ENCODE measurements around the gene SUN1. TPM values are rescaled to one million over a fixed set of nuclear protein-coding genes. Genes with fewer than 3 reads are reported as not detected.

Gene SUN1
- total RNA-seq, 1 donor from 2014 or later: 111 TPM

- Histone ChIP-seq H3K27me3 (ENCODE audit: low read depth) (no peaks in the 10 kb centered on the region), H3K4me3 (no peak overlapping the region), H3K27ac (no peak overlapping the region), H3K9me3 (no peaks in the 10 kb centered on the region), H3K4me1 (peaks cover 18% of the 10 kb centered on the region), H3K36me3 (peaks cover 4% of the 10 kb centered on the region)
- DNase-seq: peak; percentile 32
- no peak for ATAC-seq
- intact Hi-C loops (cut with DNase I): no loop called here
- TF ChIP-seq CTCF (IDR thresholded peaks at IDR 0.05): no peak
These were observed 86.3 kb downstream of the SUN1 start for GRCh38 chr7:918441-919113.

- Histone ChIP-seq H3K4me1 (peaks cover 20% of the 10 kb centered on the region), H3K27me3 (ENCODE audit: low read depth) (no peaks in the 10 kb centered on the region), H3K9me3 (no peaks in the 10 kb centered on the region), H3K4me3 (no peak overlapping the region), H3K27ac (no peak overlapping the region), H3K36me3 (peaks cover 4% of the 10 kb centered on the region)
- intact Hi-C loops (cut with DNase I): no loop called here
- ATAC-seq (no peak), DNase-seq (peak; percentile 28)
- TF ChIP-seq CTCF (IDR thresholded peaks at IDR 0.05): no peak
These were observed 86.8 kb downstream of the SUN1 start for GRCh38 chr7:919114-919442.

- H3K27me3 ChIP-seq (ENCODE audit: low read depth): no peaks in the 10 kb centered on the region
- ATAC-seq (no peak), DNase-seq (peak; percentile 40)
- no peak overlapping the region for H3K4me3 ChIP-seq
- intact Hi-C loops (cut with DNase I): no loop called here
- H3K4me1 ChIP-seq: peaks cover 26% of the 10 kb centered on the region
- H3K27ac ChIP-seq: no peak overlapping the region
- peaks cover 4% of the 10 kb centered on the region for H3K36me3 ChIP-seq
- TF ChIP-seq CTCF (IDR thresholded peaks at IDR 0.05): no peak
- H3K9me3 ChIP-seq: no peaks in the 10 kb centered on the region
These were observed 87.7 kb downstream of the SUN1 start for GRCh38 chr7:919924-920341.

- Histone ChIP-seq H3K27me3 (ENCODE audit: low read depth) (no peaks in the 10 kb centered on the region), H3K27ac (no peak overlapping the region), H3K4me1 (peaks cover 27% of the 10 kb centered on the region), H3K36me3 (peaks cover 4% of the 10 kb centered on the region), H3K9me3 (no peaks in the 10 kb centered on the region), H3K4me3 (no peak overlapping the region)
- intact Hi-C loops (cut with DNase I): no loop called here
- ATAC-seq (no peak), DNase-seq (peak; percentile 41)
- TF ChIP-seq CTCF (IDR thresholded peaks at IDR 0.05): no peak
These were observed 88.2 kb downstream of the SUN1 start for GRCh38 chr7:920351-921070.

- H3K9me3 ChIP-seq: no peaks in the 10 kb centered on the region
- peaks cover 4% of the 10 kb centered on the region for H3K36me3 ChIP-seq
- peaks cover 27% of the 10 kb centered on the region for H3K4me1 ChIP-seq
- intact Hi-C loops (cut with DNase I): no loop called here
- H3K27me3 ChIP-seq (ENCODE audit: low read depth): no peaks in the 10 kb centered on the region
- ATAC-seq: no peak
- no peak overlapping the region for H3K27ac ChIP-seq
- no peak for TF ChIP-seq CTCF (IDR thresholded peaks at IDR 0.05)
- no peak overlapping the region for H3K4me3 ChIP-seq
- DNase-seq: peak; percentile 36
These were observed 88.8 kb downstream of the SUN1 start for GRCh38 chr7:921071-921461.
